ENCODE results near the gene CDHR5. TPM values are rescaled to one million over a fixed set of nuclear protein-coding genes. Genes with fewer than 3 reads are reported as not detected.

Gene CDHR5
- not detected for total RNA-seq
- long read RNA-seq, result 0 reads

- DNase-seq, result no peak
These were observed at the start of gene CDHR5 for GRCh38 chr11:624705-625635. Gene CDHR5, minus strand, starts transcription at chr11:624955. Its CDS starts 53 bp downstream, at chr11:624902.

GRCh38 chr11:674406-674805 is 49.7 kb upstream of the CDHR5 start:
- Histone ChIP-seq H3K27ac (replicated peaks) (no peak overlapping the region), H3K9me3 (replicated peaks) (no peaks in the 10 kb centered on the region), H3K27me3 (ENCODE audit: low read depth) (no peaks in the 10 kb centered on the region), H3K4me3 (no peak overlapping the region), H3K36me3 (peaks cover 63% of the 10 kb centered on the region), H3K4me1 (no peaks in the 10 kb centered on the region)
- no peak for DNase-seq
- intact Hi-C loops (cut with micrococcal nuclease), result no loop called here
- no peak for TF ChIP-seq CTCF (IDR thresholded peaks at IDR 0.05; ENCODE audit: borderline replicate concordance)

More at GRCh38 chr11:624705-625635, at the start of gene CDHR5:
- Histone ChIP-seq H3K9me3 (replicated peaks) (no peaks in the 10 kb centered on the region), H3K4me1 (peaks cover 19% of the 10 kb centered on the region), H3K27me3 (ENCODE audit: low read depth) (peaks cover 29% of the 10 kb centered on the region), H3K4me3 (no peak within 1 kb of the TSS), H3K27ac (replicated peaks) (no peak within 1 kb of the TSS), H3K36me3 (no peaks in the 10 kb centered on the region)
- TF ChIP-seq CTCF (IDR thresholded peaks at IDR 0.05; ENCODE audit: borderline replicate concordance), result no peak
- intact Hi-C loops (cut with micrococcal nuclease), result no loop called here

GRCh38 chr11:673866-674265 is 49.1 kb upstream of the CDHR5 start:
- no peaks in the 10 kb centered on the region for H3K4me1 ChIP-seq
- peaks cover 58% of the 10 kb centered on the region for H3K36me3 ChIP-seq
- H3K27me3 ChIP-seq (ENCODE audit: low read depth), result no peaks in the 10 kb centered on the region
- H3K9me3 ChIP-seq (replicated peaks), result no peaks in the 10 kb centered on the region
- TF ChIP-seq CTCF (IDR thresholded peaks at IDR 0.05; ENCODE audit: borderline replicate concordance), result no peak
- no peak overlapping the region for H3K27ac ChIP-seq (replicated peaks)
- no peak overlapping the region for H3K4me3 ChIP-seq
- no peak for DNase-seq
- intact Hi-C loops (cut with micrococcal nuclease), result no loop called here

- Histone ChIP-seq H3K27ac (replicated peaks) (peak overlapping the region; percentile 60), H3K4me1 (peaks cover 23% of the 10 kb centered on the region), H3K9me3 (replicated peaks) (no peaks in the 10 kb centered on the region), H3K4me3 (no peak overlapping the region), H3K27me3 (ENCODE audit: low read depth) (no peaks in the 10 kb centered on the region), H3K36me3 (peaks cover 14% of the 10 kb centered on the region)
- DNase-seq, result no peak
- TF ChIP-seq CTCF (IDR thresholded peaks at IDR 0.05; ENCODE audit: borderline replicate concordance), result no peak
- intact Hi-C loops (cut with micrococcal nuclease), result loop anchor here (10.0 kb wide), 1 partner anchor 59 kb away; no protein-coding TSS in a partner anchor
These were observed 41.0 kb upstream of the CDHR5 start for GRCh38 chr11:665704-666281.

- no peak overlapping the region for H3K4me3 ChIP-seq
These were observed 40.4 kb upstream of the CDHR5 start for GRCh38 chr11:665062-665703.

More at GRCh38 chr11:665062-665703, 40.4 kb upstream of the CDHR5 start:
- Histone ChIP-seq H3K27me3 (ENCODE audit: low read depth) (no peaks in the 10 kb centered on the region), H3K36me3 (peaks cover 19% of the 10 kb centered on the region), H3K9me3 (replicated peaks) (no peaks in the 10 kb centered on the region), H3K4me1 (peaks cover 24% of the 10 kb centered on the region), H3K27ac (replicated peaks) (peak overlapping the region; percentile 60)
- TF ChIP-seq CTCF (IDR thresholded peaks at IDR 0.05; ENCODE audit: borderline replicate concordance), result no peak
- no peak for DNase-seq
- intact Hi-C loops (cut with micrococcal nuclease), result loop anchor here (10.0 kb wide), 1 partner anchor 60 kb away; no protein-coding TSS in a partner anchor

All from left ventricle myocardium inferior (tissue), 1 donor.